Loucy (cell line): Measurements from ENCODE around the gene THBD.

Experiments used
- H2AFZ ChIP-seq: fragments of 200-600 bp; sonication (generic); 2 replicates; pipeline ENCODE4 v1.6.0; 2016; ENCODE audit warnings: antibody characterized with exemption, mild to moderate bottlenecking, low read length, moderate library complexity
- H3F3A ChIP-seq: fragments of 200-600 bp; 2 replicates; pipeline ENCODE4 v1.6.0; 2016; ENCODE audit warnings: antibody characterized with exemption, low read depth, mild to moderate bottlenecking
- H3K27me3 ChIP-seq: fragments of 200-600 bp; sonication (generic); 2 replicates; pipeline ENCODE4 v1.6.1; 2014; ENCODE audit warnings: low read length, mild to moderate bottlenecking; ENCODE audit not compliant: insufficient read depth, poor library complexity, severe bottlenecking
- H3K36me3 ChIP-seq: fragments of 200-600 bp; sonication (generic); 2 replicates; pipeline ENCODE4 v1.6.1; 2016; ENCODE audit warnings: low read length; ENCODE audit not compliant: insufficient read depth
- H3K4me1 ChIP-seq: fragments of 200-600 bp; sonication (generic); 2 replicates; pipeline ENCODE4 v1.5.1; 2014; ENCODE audit warnings: low read length, mild to moderate bottlenecking; ENCODE audit not compliant: insufficient read depth, poor library complexity, severe bottlenecking
- H3K4me2 ChIP-seq: fragments of 200-600 bp; sonication (generic); 2 replicates; pipeline ENCODE4 v1.6.0; 2014; ENCODE audit warnings: antibody characterized with exemption, low read length, low read depth, mild to moderate bottlenecking; ENCODE audit not compliant: poor library complexity, severe bottlenecking
- H3K4me3 ChIP-seq: fragments of 200-600 bp; sonication (generic); 2 replicates; pipeline ENCODE4 v1.5.1; 2014; ENCODE audit warnings: low read length, mild to moderate bottlenecking, mixed read lengths; ENCODE audit not compliant: poor library complexity, severe bottlenecking
- H3K79me2 ChIP-seq: fragments of 200-600 bp; sonication (generic); 2 replicates; pipeline ENCODE4 v1.6.1; 2014; ENCODE audit warnings: low read length; ENCODE audit not compliant: insufficient read depth
- H3K9ac ChIP-seq: fragments of 200-600 bp; sonication (generic); 2 replicates; pipeline ENCODE4 v1.6.0; 2014; ENCODE audit warnings: mild to moderate bottlenecking, low read depth, low read length, moderate library complexity; ENCODE audit not compliant: poor library complexity, severe bottlenecking
- H3K9me2 ChIP-seq: fragments of 200-600 bp; sonication (generic); replicated peaks from 2 replicates; pipeline ENCODE4 v1.6.1; 2016; ENCODE audit warnings: low read depth, low read length, mixed read lengths
- H3K9me3 ChIP-seq: fragments of 200-600 bp; sonication (generic); 2 replicates; pipeline ENCODE4 v1.6.1; 2014; ENCODE audit warnings: mild to moderate bottlenecking, antibody characterized with exemption, low read length, low read depth; ENCODE audit not compliant: insufficient read depth
- H4K20me1 ChIP-seq: fragments of 200-600 bp; sonication (generic); 2 replicates; pipeline ENCODE4 v1.6.0; 2014; ENCODE audit warnings: antibody characterized with exemption, low read length, mild to moderate bottlenecking; ENCODE audit not compliant: insufficient read depth, poor library complexity, severe bottlenecking
- CTCF ChIP-seq: fragments of 200-600 bp; sonication (generic); conservative IDR thresholded peaks from 2 replicates; pipeline ENCODE4 v1.5.1; 2014; ENCODE audit warnings: mild to moderate bottlenecking, antibody characterized with exemption, low read length
- EZH2phosphoT487 ChIP-seq: fragments of 200-600 bp; IDR thresholded peaks from 2 replicates; pipeline ENCODE4 v1.6.1; 2018; ENCODE audit warnings: antibody characterized with exemption, mild to moderate bottlenecking, moderate library complexity, borderline replicate concordance

The THBD gene

GRCh38 chr20:23036371-23036770 is 13.1 kb downstream of the THBD start:
- Histone ChIP-seq H2AFZ (no peak overlapping the region), H3K36me3 (no peaks in the 10 kb centered on the region), H3K9me2 (no peaks in the 10 kb centered on the region), H3K9me3 (no peaks in the 10 kb centered on the region), H3K9ac (no peak overlapping the region), H3K4me1 (peaks cover 21% of the 10 kb centered on the region), H3F3A (no peaks in the 10 kb centered on the region), H3K79me2 (no peaks in the 10 kb centered on the region), H3K27me3 (no peaks in the 10 kb centered on the region), H3K4me3 (no peak overlapping the region), H3K4me2 (no peak overlapping the region), H4K20me1 (no peaks in the 10 kb centered on the region)
- TF ChIP-seq CTCF (no peak), EZH2phosphoT487 (no peak)

GRCh38 chr20:23035731-23036130 is 13.7 kb downstream of the THBD start:
- Histone ChIP-seq H3F3A (no peaks in the 10 kb centered on the region), H3K9me3 (no peaks in the 10 kb centered on the region), H4K20me1 (no peaks in the 10 kb centered on the region), H3K4me1 (peaks cover 21% of the 10 kb centered on the region), H3K27me3 (no peaks in the 10 kb centered on the region), H3K9ac (no peak overlapping the region), H3K79me2 (no peaks in the 10 kb centered on the region), H3K9me2 (no peaks in the 10 kb centered on the region), H3K36me3 (no peaks in the 10 kb centered on the region), H3K4me3 (no peak overlapping the region), H2AFZ (no peak overlapping the region), H3K4me2 (no peak overlapping the region)
- no peak for TF ChIP-seq EZH2phosphoT487
- no peak for TF ChIP-seq CTCF

- H3K4me3 ChIP-seq = no peak within 1 kb of the TSS
Measured at GRCh38 chr20:23034721-23035671, 14.5 kb downstream of the THBD start, which contains the start of gene SSTR4. SSTR4 (plus strand) TSS chr20:23035312; CDS start chr20:23035484, 172 bp downstream.

More at GRCh38 chr20:23034721-23035671, 14.5 kb downstream of the THBD start, which contains the start of gene SSTR4:
- H3K79me2 ChIP-seq = no peaks in the 10 kb centered on the region
- no peak within 1 kb of the TSS for H3K4me2 ChIP-seq
- H3F3A ChIP-seq = no peaks in the 10 kb centered on the region
- no peaks in the 10 kb centered on the region for H3K27me3 ChIP-seq
- H3K9ac ChIP-seq = no peak within 1 kb of the TSS
- H3K9me3 ChIP-seq = no peaks in the 10 kb centered on the region
- H2AFZ ChIP-seq = no peak within 1 kb of the TSS
- no peaks in the 10 kb centered on the region for H4K20me1 ChIP-seq
- TF ChIP-seq CTCF (no peak), EZH2phosphoT487 (no peak)
- peaks cover 21% of the 10 kb centered on the region for H3K4me1 ChIP-seq
- no peaks in the 10 kb centered on the region for H3K36me3 ChIP-seq
- H3K9me2 ChIP-seq = no peaks in the 10 kb centered on the region
